ENCODE results near the gene KCTD6. TPM values are rescaled to one million over a fixed set of nuclear protein-coding genes. Genes with fewer than 3 reads are reported as not detected.
A peak's percentile ranks its signal among the peaks of the same experiment; 100 is the strongest.

KCTD6 gene
- total RNA-seq = 10 to 100 TPM in 2 of 4 donors, 1 to 10 TPM in 2; 8.0 to 19.2 (median 12.7) TPM

DNA sequence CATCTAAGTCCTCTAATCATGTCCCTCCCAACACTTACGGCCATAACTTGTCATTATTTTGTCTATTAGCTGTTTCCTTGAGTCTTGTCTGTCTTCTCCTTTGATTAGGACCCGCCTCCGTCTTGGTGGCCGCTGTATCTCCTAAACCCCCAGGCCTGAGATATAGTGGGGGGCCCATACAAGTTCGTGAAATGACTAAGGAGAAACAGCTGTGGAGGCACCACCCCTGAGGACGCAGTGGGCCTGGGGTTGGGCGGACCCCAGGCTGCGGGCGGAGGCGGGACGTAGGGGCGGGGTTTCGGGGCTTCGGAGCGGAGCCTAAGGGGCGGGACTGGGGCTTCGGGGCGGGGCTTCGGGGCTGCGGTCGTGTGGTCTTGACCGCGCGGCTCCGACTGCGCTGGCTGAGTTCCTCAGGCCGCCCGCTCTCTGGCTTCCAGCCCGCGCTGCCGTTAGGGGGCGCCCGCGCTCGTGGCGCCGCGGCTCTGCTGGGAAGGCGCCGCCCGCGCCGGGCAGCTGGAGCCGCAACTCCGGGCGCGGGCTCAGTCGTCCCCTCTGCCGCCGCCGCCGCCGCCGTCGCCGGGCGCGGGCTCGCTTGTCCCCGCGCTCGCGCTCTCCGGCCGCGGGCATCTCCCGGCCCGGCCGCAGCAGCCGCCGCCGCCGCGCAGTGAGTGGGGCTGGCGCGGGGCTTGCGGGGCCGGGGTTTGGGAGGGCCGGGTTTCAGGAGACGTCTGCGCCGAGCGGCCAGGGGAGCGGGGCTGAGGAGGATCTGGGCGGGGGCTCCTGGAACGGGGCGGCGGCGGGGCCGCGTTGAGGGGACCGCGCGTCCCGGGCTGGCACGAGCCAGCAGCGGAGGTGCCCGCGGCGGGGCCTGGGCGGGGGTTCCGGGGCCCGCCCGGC is at the start of gene KCTD6:
KCTD6 (plus strand) TSS at position 591 of the 897 bp plus-strand sequence. CDS start 6,660 bp downstream, outside the sequence.
- peak in 1 of 2 donors; percentile 31 for TF ChIP-seq POLR2A (IDR thresholded peaks at IDR 0.05)
- TF ChIP-seq, protein P1, sequence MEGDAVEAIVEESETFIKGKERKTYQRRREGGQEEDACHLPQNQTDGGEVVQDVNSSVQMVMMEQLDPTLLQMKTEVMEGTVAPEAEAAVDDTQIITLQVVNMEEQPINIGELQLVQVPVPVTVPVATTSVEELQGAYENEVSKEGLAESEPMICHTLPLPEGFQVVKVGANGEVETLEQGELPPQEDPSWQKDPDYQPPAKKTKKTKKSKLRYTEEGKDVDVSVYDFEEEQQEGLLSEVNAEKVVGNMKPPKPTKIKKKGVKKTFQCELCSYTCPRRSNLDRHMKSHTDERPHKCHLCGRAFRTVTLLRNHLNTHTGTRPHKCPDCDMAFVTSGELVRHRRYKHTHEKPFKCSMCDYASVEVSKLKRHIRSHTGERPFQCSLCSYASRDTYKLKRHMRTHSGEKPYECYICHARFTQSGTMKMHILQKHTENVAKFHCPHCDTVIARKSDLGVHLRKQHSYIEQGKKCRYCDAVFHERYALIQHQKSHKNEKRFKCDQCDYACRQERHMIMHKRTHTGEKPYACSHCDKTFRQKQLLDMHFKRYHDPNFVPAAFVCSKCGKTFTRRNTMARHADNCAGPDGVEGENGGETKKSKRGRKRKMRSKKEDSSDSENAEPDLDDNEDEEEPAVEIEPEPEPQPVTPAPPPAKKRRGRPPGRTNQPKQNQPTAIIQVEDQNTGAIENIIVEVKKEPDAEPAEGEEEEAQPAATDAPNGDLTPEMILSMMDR (IDR thresholded peaks at IDR 0.05) = peak; percentile 59 to 89
- TF ChIP-seq EP300 (IDR thresholded peaks at IDR 0.05) = no peak
- TF ChIP-seq POLR2AphosphoS5 (IDR thresholded peaks at IDR 0.05) = no peak

DNA sequence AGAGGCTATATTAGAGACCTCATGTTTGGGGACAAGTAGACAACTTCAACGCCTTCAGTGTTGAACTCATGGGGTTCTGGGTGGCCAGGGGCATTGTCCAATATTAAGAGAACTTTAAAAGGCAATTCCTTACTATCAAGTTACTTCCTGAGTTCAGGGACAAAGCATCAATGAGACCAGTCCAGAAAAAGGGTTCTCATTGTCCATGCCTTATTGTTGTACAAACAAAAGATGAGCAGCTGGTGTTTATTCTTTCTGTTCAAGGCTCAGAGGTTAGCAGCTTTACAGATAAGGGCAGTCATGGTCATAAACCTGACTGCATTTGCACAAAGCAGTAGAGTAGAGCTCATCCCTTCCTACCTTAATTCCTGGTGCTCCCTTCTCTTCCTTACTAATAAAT is 39.7 kb upstream of the KCTD6 start:
- WGBS = 100% methylated on average over 1 of the region's 1 CpG
- Histone ChIP-seq H3K27me3 (no peaks in the 10 kb centered on the region), H3K4me1 (no peaks in the 10 kb centered on the region), H3K4me3 (no peak overlapping the region), H3K36me3 (no peaks in the 10 kb centered on the region), H3K27ac (no peak overlapping the region), H3K9me3 (peaks cover 9% of the 10 kb centered on the region)
- TF ChIP-seq EP300 (IDR thresholded peaks at IDR 0.05) (no peak), POLR2A (IDR thresholded peaks at IDR 0.05) (no peak), POLR2AphosphoS5 (IDR thresholded peaks at IDR 0.05) (no peak)
- TF ChIP-seq, protein P1 (IDR thresholded peaks at IDR 0.05) = no peak
- no peak for DNase-seq (ENCODE audit: low spot score in 2 of 2)

More for the DNA sequence above, at the start of gene KCTD6:
- Histone ChIP-seq H3K4me3 (peak within 1 kb of the TSS; percentile 91), H3K9me3 (no peaks in the 10 kb centered on the region), H3K27ac (peak within 1 kb of the TSS; percentile 91), H3K4me1 (peaks cover 63% of the 10 kb centered on the region), H3K27me3 (no peaks in the 10 kb centered on the region), H3K36me3 (no peaks in the 10 kb centered on the region)
- WGBS = 1% methylated on average over 10 of the region's 104 CpGs
- peak; percentile 93 to 94 for DNase-seq (ENCODE audit: low spot score in 2 of 2)

DNA sequence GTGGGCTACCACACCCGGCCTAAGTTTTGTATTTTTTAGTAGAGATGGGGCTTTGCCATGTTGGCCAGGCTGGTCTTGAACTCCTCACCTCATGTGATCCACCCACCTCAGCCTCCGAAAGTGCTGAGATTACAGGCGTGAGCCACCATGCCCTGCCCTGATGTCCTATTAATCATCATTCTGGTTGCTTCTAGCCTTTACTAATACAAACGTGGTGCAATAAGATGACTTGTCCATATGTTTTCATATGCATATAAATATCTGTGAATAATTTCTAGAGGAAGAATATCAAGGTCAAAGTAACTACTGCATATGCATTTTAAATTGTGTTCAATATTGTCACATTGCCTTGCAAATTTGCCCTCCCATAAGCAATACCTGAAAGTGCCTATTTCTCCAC is 32.7 kb upstream of the KCTD6 start:
- no peak overlapping the region for H3K27ac ChIP-seq
- no peaks in the 10 kb centered on the region for H3K27me3 ChIP-seq
- no peak overlapping the region for H3K4me3 ChIP-seq
- no peaks in the 10 kb centered on the region for H3K36me3 ChIP-seq
- TF ChIP-seq EP300 (IDR thresholded peaks at IDR 0.05) (no peak), POLR2AphosphoS5 (IDR thresholded peaks at IDR 0.05) (no peak), POLR2A (IDR thresholded peaks at IDR 0.05) (no peak)
- TF ChIP-seq, protein P1 (IDR thresholded peaks at IDR 0.05) = no peak
- 80% methylated on average over 4 of the region's 4 CpGs for WGBS
- peaks cover 9% of the 10 kb centered on the region for H3K9me3 ChIP-seq
- no peak for DNase-seq (ENCODE audit: low spot score in 2 of 2)
- H3K4me1 ChIP-seq = peaks cover 11% of the 10 kb centered on the region

DNA sequence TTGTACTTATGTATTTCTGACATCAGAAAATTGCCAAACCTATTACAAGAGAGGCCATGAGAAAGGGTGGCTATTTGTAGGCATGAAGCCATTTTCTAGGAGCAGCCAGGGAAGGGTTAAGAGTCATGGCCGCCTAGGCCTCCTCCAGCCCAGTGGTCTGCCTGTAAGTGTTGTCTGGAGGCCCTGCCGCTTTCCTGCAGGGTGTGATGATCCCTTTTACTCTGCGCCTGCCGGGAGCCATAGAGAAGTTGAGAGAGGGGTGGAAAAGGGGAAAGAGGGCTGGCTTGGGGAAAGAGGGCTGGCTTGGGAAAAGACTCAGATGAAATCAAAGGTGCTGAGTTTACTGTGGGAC is 29.1 kb upstream of the KCTD6 start:
- Histone ChIP-seq H3K27me3 (no peaks in the 10 kb centered on the region), H3K4me3 (no peak overlapping the region), H3K27ac (no peak overlapping the region), H3K9me3 (no peaks in the 10 kb centered on the region), H3K4me1 (peaks cover 11% of the 10 kb centered on the region), H3K36me3 (no peaks in the 10 kb centered on the region)
- DNase-seq (ENCODE audit: low spot score in 2 of 2) = no peak
- no peak for TF ChIP-seq EP300 (IDR thresholded peaks at IDR 0.05)
- TF ChIP-seq, protein P1 (IDR thresholded peaks at IDR 0.05) = no peak
- TF ChIP-seq POLR2A (IDR thresholded peaks at IDR 0.05) = no peak
- TF ChIP-seq POLR2AphosphoS5 (IDR thresholded peaks at IDR 0.05) = no peak
- 67% methylated on average over 4 of the region's 4 CpGs for WGBS

DNA sequence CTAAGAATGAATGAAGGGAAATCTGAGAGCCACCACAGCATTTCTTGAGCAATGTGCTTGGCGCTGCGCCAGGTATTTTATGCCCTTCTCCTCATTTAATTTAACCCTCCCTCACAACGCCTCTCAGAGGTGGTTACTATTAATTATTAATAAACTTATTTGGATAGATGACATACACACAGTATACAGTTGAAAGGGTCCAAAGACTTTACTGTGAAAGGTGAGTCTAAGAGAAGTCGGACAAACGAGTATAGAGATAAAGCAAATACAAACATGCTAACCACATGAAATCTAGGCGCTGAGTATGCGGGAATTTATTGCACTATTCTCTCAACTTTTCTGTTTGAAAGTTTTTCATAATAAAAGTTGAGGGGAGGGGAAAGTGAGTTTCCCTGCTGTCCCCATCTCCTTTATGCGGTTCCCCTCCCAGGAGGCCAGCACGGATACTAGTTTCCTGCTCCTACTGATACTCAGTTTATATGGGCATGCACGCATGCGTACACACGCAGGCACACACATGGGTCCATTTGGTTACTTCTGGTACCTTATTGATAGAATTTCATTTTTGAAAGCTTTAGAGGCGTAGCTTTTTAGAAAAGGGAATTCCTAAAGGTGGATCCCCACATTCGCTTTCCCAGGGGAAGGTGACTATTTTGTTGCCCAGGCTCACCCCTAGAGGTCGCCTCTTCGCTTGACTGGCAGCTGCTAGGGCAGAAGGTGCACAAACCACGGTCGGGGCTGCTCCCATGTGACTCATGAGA is 28.5 kb upstream of the KCTD6 start:
- peaks cover 11% of the 10 kb centered on the region for H3K4me1 ChIP-seq
- H3K9me3 ChIP-seq = no peaks in the 10 kb centered on the region
- H3K4me3 ChIP-seq = peak overlapping the region; percentile 20
- DNase-seq (ENCODE audit: low spot score in 2 of 2) = peak; percentile 78 to 86
- no peak for TF ChIP-seq EP300 (IDR thresholded peaks at IDR 0.05)
- TF ChIP-seq, protein P1 (IDR thresholded peaks at IDR 0.05) = peak; percentile 53 to 81
- no peak overlapping the region for H3K27ac ChIP-seq
- no peaks in the 10 kb centered on the region for H3K27me3 ChIP-seq
- WGBS = 17% methylated on average over 18 of the region's 18 CpGs
- no peaks in the 10 kb centered on the region for H3K36me3 ChIP-seq

Measured in suprapubic skin (tissue), 4 donors.